Effector memory CD4-positive, alpha-beta T cell (primary cell): ENCODE data around the gene MKI67.
A peak's percentile ranks its signal among the peaks of the same experiment; 100 is the strongest.

Experiments
- DNase-seq, 3 donors: peaks; one replicate each; pipeline ENCODE4 v3.0.0-alpha.2; 2020
- H3K27ac ChIP-seq: 2 replicates; pipeline ENCODE4 v1.7.0; 2013; ENCODE audit warnings: mild to moderate bottlenecking, low read length, moderate library complexity; ENCODE audit not compliant: insufficient read depth, poor library complexity, severe bottlenecking
- H3K27me3 ChIP-seq: replicated peaks from 2 replicates; pipeline ENCODE4 v1.7.0; 2013; ENCODE audit warnings: mild to moderate bottlenecking, low read length; ENCODE audit not compliant: insufficient read depth, control insufficient read depth, poor library complexity, severe bottlenecking
- H3K36me3 ChIP-seq: 2 replicates; pipeline ENCODE4 v1.7.0; 2013; ENCODE audit warnings: mild to moderate bottlenecking, low read length, moderate library complexity; ENCODE audit not compliant: control insufficient read depth, insufficient read depth
- H3K4me1 ChIP-seq: 2 replicates; pipeline ENCODE4 v1.7.0; 2013; ENCODE audit warnings: low read length, mild to moderate bottlenecking; ENCODE audit not compliant: control insufficient read depth, insufficient read depth, poor library complexity, severe bottlenecking
- H3K4me3 ChIP-seq: 2 replicates; pipeline ENCODE4 v1.7.0; 2013; ENCODE audit warnings: low read length, low read depth, mild to moderate bottlenecking; ENCODE audit not compliant: insufficient read depth, poor library complexity, severe bottlenecking
- H3K9me3 ChIP-seq: 2 replicates; pipeline ENCODE4 v1.7.0; 2013; ENCODE audit warnings: mild to moderate bottlenecking, low read length, moderate library complexity; ENCODE audit not compliant: control insufficient read depth

Gene MKI67

GRCh38 chr10:128068398-128069285 lies 57.6 kb downstream of the MKI67 start:
- H3K27ac ChIP-seq: no peak overlapping the region
- no peak for DNase-seq
- no peaks in the 10 kb centered on the region for H3K9me3 ChIP-seq
- peaks cover 69% of the 10 kb centered on the region for H3K36me3 ChIP-seq
- H3K4me3 ChIP-seq: no peak overlapping the region
- H3K4me1 ChIP-seq: peaks cover 32% of the 10 kb centered on the region
- no peaks in the 10 kb centered on the region for H3K27me3 ChIP-seq

GRCh38 chr10:128067691-128068397 lies 58.4 kb downstream of the MKI67 start:
- no peak overlapping the region for H3K4me3 ChIP-seq
- H3K27me3 ChIP-seq: no peaks in the 10 kb centered on the region
- no peaks in the 10 kb centered on the region for H3K9me3 ChIP-seq
- no peak for DNase-seq
- H3K4me1 ChIP-seq: peaks cover 40% of the 10 kb centered on the region
- H3K36me3 ChIP-seq: peaks cover 61% of the 10 kb centered on the region
- H3K27ac ChIP-seq: no peak overlapping the region

- no peak overlapping the region for H3K4me3 ChIP-seq
- peaks cover 49% of the 10 kb centered on the region for H3K4me1 ChIP-seq
- no peak overlapping the region for H3K27ac ChIP-seq
- no peak for DNase-seq
- peaks cover 52% of the 10 kb centered on the region for H3K36me3 ChIP-seq
- no peaks in the 10 kb centered on the region for H3K27me3 ChIP-seq
- no peaks in the 10 kb centered on the region for H3K9me3 ChIP-seq
These were observed 59.3 kb downstream of the MKI67 start for GRCh38 chr10:128066870-128067382.

GRCh38 chr10:128065881-128066534 lies 60.2 kb downstream of the MKI67 start:
- Histone ChIP-seq H3K27me3 (no peaks in the 10 kb centered on the region), H3K36me3 (peaks cover 43% of the 10 kb centered on the region), H3K9me3 (no peaks in the 10 kb centered on the region), H3K4me3 (no peak overlapping the region), H3K4me1 (peaks cover 50% of the 10 kb centered on the region), H3K27ac (no peak overlapping the region)
- DNase-seq: no peak

- Histone ChIP-seq H3K27ac (peak overlapping the region; percentile 78), H3K4me1 (peaks cover 50% of the 10 kb centered on the region), H3K27me3 (no peaks in the 10 kb centered on the region), H3K4me3 (peak overlapping the region; percentile 36), H3K36me3 (peaks cover 35% of the 10 kb centered on the region), H3K9me3 (no peaks in the 10 kb centered on the region)
- DNase-seq: no peak
These were observed 61.1 kb downstream of the MKI67 start for GRCh38 chr10:128064970-128065580.

- Histone ChIP-seq H3K4me3 (peak overlapping the region; percentile 36), H3K4me1 (peaks cover 46% of the 10 kb centered on the region), H3K27me3 (no peaks in the 10 kb centered on the region), H3K9me3 (no peaks in the 10 kb centered on the region), H3K36me3 (peaks cover 37% of the 10 kb centered on the region), H3K27ac (peak overlapping the region; percentile 78)
- DNase-seq: peak; percentile 43 to 68 (median 62)
These were observed 61.9 kb downstream of the MKI67 start for GRCh38 chr10:128064108-128064969.

- peak overlapping the region; percentile 36 for H3K4me3 ChIP-seq
- no peak for DNase-seq
- H3K9me3 ChIP-seq: no peaks in the 10 kb centered on the region
- no peaks in the 10 kb centered on the region for H3K27me3 ChIP-seq
- peak overlapping the region; percentile 78 for H3K27ac ChIP-seq
- peaks cover 43% of the 10 kb centered on the region for H3K4me1 ChIP-seq
- H3K36me3 ChIP-seq: peaks cover 39% of the 10 kb centered on the region
These were observed 62.5 kb downstream of the MKI67 start for GRCh38 chr10:128063736-128064107.

GRCh38 chr10:128062881-128063563 lies 63.2 kb downstream of the MKI67 start:
- Histone ChIP-seq H3K4me3 (peak overlapping the region; percentile 36), H3K27ac (peak overlapping the region; percentile 78), H3K4me1 (peaks cover 43% of the 10 kb centered on the region), H3K9me3 (no peaks in the 10 kb centered on the region), H3K36me3 (peaks cover 34% of the 10 kb centered on the region), H3K27me3 (no peaks in the 10 kb centered on the region)
- peak; percentile 34 to 44 (median 38) for DNase-seq
